SK-N-SH (cell line): Measurements from ENCODE around the gene STK35. TPM values are rescaled to one million over a fixed set of nuclear protein-coding genes. Genes with fewer than 3 reads are reported as not detected.

Experiments
- CTCF ChIA-PET: fragments of 300-600, 350-600 bp; formaldehyde crosslinking; extraction: SDS; loops from one replicate; lab custom pipeline; 2021; lab: Yijun Ruan, JAX
- POLR2A ChIA-PET: fragments of 350-600 bp; sonication (Branson Sonifier 250); formaldehyde crosslinking; extraction: SDS; loops from one replicate; lab custom pipeline; 2020; ENCODE audit warnings: antibody characterized with exemption, inconsistent platforms; lab: Yijun Ruan, JAX
- DNase-seq: peaks from one replicate; pipeline ENCODE4 v3.0.0; 2012
- H2AFZ ChIP-seq: fragments of 200-600 bp; sonication (generic); 2 replicates; pipeline ENCODE4 v1.8.1; 2016; ENCODE audit warnings: antibody characterized with exemption, mild to moderate bottlenecking, low read depth
- H3F3A ChIP-seq: fragments of 200-600 bp; sonication (generic); replicated peaks from 2 replicates; pipeline ENCODE3; 2016; ENCODE audit warnings: antibody characterized with exemption, mild to moderate bottlenecking; ENCODE audit not compliant: insufficient read depth
- H3K27ac ChIP-seq, 2 experiments: fragments of 200-500 bp in 1 of 2; fragments of 200-600 bp in 1 of 2; sonication (Bioruptor generic) in 1 of 2; sonication (generic), shearing (Covaris generic) in 1 of 2; 2 replicates each; pipeline versions ENCODE4 v1.5.1 to v1.6.1; 2014 to 2016; ENCODE audit warnings: low read depth in 2 of 2, inconsistent platforms in 1 of 2, low read length in 1 of 2, mild to moderate bottlenecking in 1 of 2, mixed read lengths in 1 of 2
- H3K27me3 ChIP-seq: fragments of 200-600 bp; sonication (generic), shearing (Covaris generic); 2 replicates; pipeline ENCODE4 v1.6.1; 2016; ENCODE audit warnings: mixed run types; ENCODE audit not compliant: insufficient read depth
- H3K36me3 ChIP-seq, 2 experiments: fragments of 200-500 bp in 1 of 2; fragments of 200-600 bp in 1 of 2; sonication (Bioruptor generic) in 1 of 2; sonication (generic) in 1 of 2; replicated peaks in 1 of 2; 2 replicates each; pipeline versions ENCODE3 to v1.5.1; 2014 to 2016; ENCODE audit warnings: low read length in 1 of 2, mild to moderate bottlenecking in 1 of 2; ENCODE audit not compliant: insufficient read depth in 2 of 2, control insufficient read depth in 1 of 2
- H3K4me1 ChIP-seq, 2 experiments: fragments of 200-500 bp in 1 of 2; fragments of 200-600 bp in 1 of 2; sonication (Bioruptor generic) in 1 of 2; sonication (generic), shearing (Covaris generic) in 1 of 2; 2 replicates each; pipeline versions ENCODE4 v1.5.1 to v1.6.1; 2014 to 2016; ENCODE audit warnings: low read depth in 1 of 2, low read length in 1 of 2, mixed run types in 1 of 2; ENCODE audit not compliant: insufficient read depth in 2 of 2, control insufficient read depth in 1 of 2
- H3K4me2 ChIP-seq: fragments of 200-600 bp; sonication (generic), shearing (Covaris generic); 2 replicates; pipeline ENCODE4 v1.6.1; 2017; ENCODE audit warnings: mixed run types
- H3K4me3 ChIP-seq, 2 experiments: fragments of 200-500 bp in 1 of 2; fragments of 200-600 bp in 1 of 2; sonication (Bioruptor generic) in 1 of 2; sonication (generic), shearing (Covaris generic) in 1 of 2; 2 replicates each; pipeline versions ENCODE4 v1.5.1 to v1.8.1; 2014 to 2016; ENCODE audit warnings: low read depth in 2 of 2, inconsistent platforms in 1 of 2, low read length in 1 of 2, mild to moderate bottlenecking in 1 of 2, mixed read lengths in 1 of 2, moderate library complexity in 1 of 2
- H3K79me2 ChIP-seq: fragments of 200-600 bp; sonication (generic); 2 replicates; pipeline ENCODE4 v1.8.1; 2017; ENCODE audit warnings: mild to moderate bottlenecking; ENCODE audit not compliant: insufficient read depth
- H3K9ac ChIP-seq: fragments of 200-600 bp; sonication (generic); 2 replicates; pipeline ENCODE4 v1.6.1; 2017; ENCODE audit warnings: mixed run types
- H3K9me2 ChIP-seq: fragments of 200-600 bp; sonication (generic); 2 replicates; pipeline ENCODE4 v1.6.1; 2017; ENCODE audit warnings: mixed run types
- H3K9me3 ChIP-seq: fragments of 200-600 bp; sonication (generic); 2 replicates; pipeline ENCODE4 v1.6.1; 2017; ENCODE audit warnings: mixed run types, mild to moderate bottlenecking, moderate library complexity
- H4K20me1 ChIP-seq: fragments of 200-600 bp; sonication (generic); 2 replicates; pipeline ENCODE4 v1.6.1; 2017; ENCODE audit warnings: mild to moderate bottlenecking, mixed run types; ENCODE audit not compliant: insufficient read depth
- EP300 ChIP-seq, 2 experiments: IDR thresholded peaks; 2 replicates each; pipeline versions ENCODE4 v1.4.0 to v1.6.1; 2012; ENCODE audit warnings: borderline replicate concordance in 1 of 2, low read depth in 1 of 2, low read length in 1 of 2
- EZH2phosphoT487 ChIP-seq: fragments of 200-600 bp; sonication (generic); IDR thresholded peaks from 2 replicates; pipeline ENCODE4 v1.6.1; 2017; ENCODE audit warnings: low read depth, mixed run types, mild to moderate bottlenecking, antibody characterized with exemption, moderate library complexity, borderline replicate concordance
- FOXM1 ChIP-seq: IDR thresholded peaks from 2 replicates; pipeline ENCODE4 v1.4.0; 2012; ENCODE audit warnings: low read depth, mild to moderate bottlenecking
- MAX ChIP-seq: IDR thresholded peaks from 2 replicates; pipeline ENCODE4 v1.4.0; 2012; ENCODE audit warnings: low read depth
- MXI1 ChIP-seq: IDR thresholded peaks from 2 replicates; pipeline ENCODE4 v1.6.1; 2012; ENCODE audit warnings: mild to moderate bottlenecking, low read depth, low read length, improper control_type of control experiment
- NFIC ChIP-seq: IDR thresholded peaks from 2 replicates; pipeline ENCODE4 v1.4.0; 2012; ENCODE audit warnings: borderline replicate concordance
- NRF1 ChIP-seq: IDR thresholded peaks from 2 replicates; pipeline ENCODE4 v1.6.1; 2012; ENCODE audit warnings: low read depth, mild to moderate bottlenecking, low read length
- REST ChIP-seq: IDR thresholded peaks from 2 replicates; pipeline ENCODE4 v1.6.1; 2012; ENCODE audit warnings: mild to moderate bottlenecking, low read depth, low read length, moderate library complexity
- RFX5 ChIP-seq: IDR thresholded peaks from 2 replicates; pipeline ENCODE4 v1.6.1; 2012; ENCODE audit warnings: mild to moderate bottlenecking, improper control_type of control experiment, low read length
- RXRA ChIP-seq: IDR thresholded peaks from 2 replicates; pipeline ENCODE4 v1.4.0; 2012; ENCODE audit warnings: low read depth, mild to moderate bottlenecking, borderline replicate concordance
- TAF1 ChIP-seq: IDR thresholded peaks from 2 replicates; pipeline ENCODE4 v1.6.1; 2012; ENCODE audit warnings: low read depth, mild to moderate bottlenecking, low read length, moderate library complexity, borderline replicate concordance
- YY1 ChIP-seq: IDR thresholded peaks from 2 replicates; pipeline ENCODE4 v1.4.0; 2012; ENCODE audit warnings: low read depth, mild to moderate bottlenecking
- WGBS: methylation state at CpG from one replicate; pipeline ENCODE4 v1.1.6; 2017; ENCODE audit warnings: low lambda C conversion rate; 5-methylcytosine and 5-hydroxymethylcytosine counted together
- polyA plus RNA-seq, 3 experiments: library from polyadenylated mRNA; depleted of rRNA; stranded (reverse); fragments of >200 nt; gene quantifications; 2 replicates each; pipeline ENCODE4 v1.2.3, GENCODE V29; 2012
- TF ChIP-seq, protein P1 (sequence below): fragments of 150-350 bp; IDR thresholded peaks from 2 replicates; pipeline ENCODE4 v1.6.1; 2016; ENCODE audit warnings: mild to moderate bottlenecking, low read depth, low read length

STK35 gene
- polyA plus RNA-seq, 1 of the 3 experiments (the other 2 are of a cell fraction) = 6.7 TPM

- Histone ChIP-seq H4K20me1 (peaks cover 35% of the 10 kb centered on the region), H3K27me3 (no peaks in the 10 kb centered on the region), H3K4me1 (peaks cover 13 to 27% of the 10 kb centered on the region in 2 experiments; a peak in 3 of 4 replicates), H3K79me2 (peaks cover 93% of the 10 kb centered on the region), H3K9ac (no peak overlapping the region), H3K36me3 (peaks cover 0 to 8% of the 10 kb centered on the region in 2 experiments), H3F3A (peaks cover 24% of the 10 kb centered on the region), H3K9me3 (no peaks in the 10 kb centered on the region), H3K4me2 (peak overlapping the region; percentile 48), H3K9me2 (no peaks in the 10 kb centered on the region), H2AFZ (no peak overlapping the region), H3K27ac (peak overlapping the region in 1 of 2 experiments; percentile 78; a peak in 2 of 4 replicates), H3K4me3 (no peak overlapping the region)
- 95% methylated on average over 9 of the region's 9 CpGs for WGBS
- ChIA-PET POLR2A (no interaction called here), CTCF (interaction anchor here (0.5 to 1.0 kb wide), 2 partner anchors 27 to 37 kb away, joined by 3 read pairs; no protein-coding TSS in a partner anchor)
- no peak for DNase-seq
- TF ChIP-seq REST = no peak
- no peak for TF ChIP-seq FOXM1
- no peak for TF ChIP-seq RXRA
- TF ChIP-seq, protein P1, sequence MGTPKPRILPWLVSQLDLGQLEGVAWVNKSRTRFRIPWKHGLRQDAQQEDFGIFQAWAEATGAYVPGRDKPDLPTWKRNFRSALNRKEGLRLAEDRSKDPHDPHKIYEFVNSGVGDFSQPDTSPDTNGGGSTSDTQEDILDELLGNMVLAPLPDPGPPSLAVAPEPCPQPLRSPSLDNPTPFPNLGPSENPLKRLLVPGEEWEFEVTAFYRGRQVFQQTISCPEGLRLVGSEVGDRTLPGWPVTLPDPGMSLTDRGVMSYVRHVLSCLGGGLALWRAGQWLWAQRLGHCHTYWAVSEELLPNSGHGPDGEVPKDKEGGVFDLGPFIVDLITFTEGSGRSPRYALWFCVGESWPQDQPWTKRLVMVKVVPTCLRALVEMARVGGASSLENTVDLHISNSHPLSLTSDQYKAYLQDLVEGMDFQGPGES = no peak
- TF ChIP-seq NFIC = no peak
- no peak for TF ChIP-seq YY1
- no peak for TF ChIP-seq TAF1
- TF ChIP-seq EZH2phosphoT487 = no peak
- no peak for TF ChIP-seq MXI1
- no peak for TF ChIP-seq EP300 (IDR thresholded peaks at IDR 0.05; ENCODE audit: borderline replicate concordance in 1 of 2, low read depth in 1 of 2, low read length in 1 of 2)
- TF ChIP-seq MAX = no peak
- TF ChIP-seq RFX5 = no peak
- TF ChIP-seq NRF1 = no peak
These were observed 29.1 kb downstream of the STK35 start for GRCh38 chr20:2130683-2131082.
